Keratinocyte (primary cell): ENCODE data around the gene TCF15.

Experiments
- CTCF ChIP-seq, 3 experiments: IDR thresholded peaks in 1 of 3; conservative IDR thresholded peaks in 1 of 3; optimal IDR thresholded peaks in 1 of 3; 2 replicates in 2 of 3; 3 replicates in 1 of 3; pipeline versions ENCODE3 to v1.5.1; 2011; ENCODE audit warnings: low read length in 3 of 3, mild to moderate bottlenecking in 3 of 3, moderate library complexity in 2 of 3, control low read depth in 1 of 3, inconsistent platforms in 1 of 3; ENCODE audit not compliant: insufficient read depth in 2 of 3; ENCODE audit errors: extremely low read depth in 1 of 3
- EZH2 ChIP-seq: IDR thresholded peaks from one replicate; pipeline ENCODE4 v1.6.1; 2012; ENCODE audit warnings: inconsistent platforms, mild to moderate bottlenecking, low read length, moderate library complexity

DNA sequence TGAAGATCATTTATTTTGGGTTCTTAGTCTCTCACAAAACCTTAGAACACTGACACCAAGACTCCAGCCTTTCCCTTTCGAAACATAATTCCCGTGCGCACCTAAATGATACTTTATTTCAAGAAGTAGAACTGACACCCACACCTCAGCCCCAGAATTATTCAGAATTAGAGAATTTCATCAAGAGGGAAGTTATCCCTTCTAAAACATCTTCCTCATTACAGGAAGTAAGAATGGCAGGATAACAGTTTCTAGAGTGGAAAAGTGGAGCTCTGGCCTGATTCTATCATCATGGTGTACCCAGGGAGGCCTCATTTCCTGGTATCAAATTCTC lies 44.3 kb upstream of the TCF15 start:
- TF ChIP-seq CTCF (optimal IDR thresholded peaks at IDR 0.05 in 1 of 3, IDR thresholded peaks at IDR 0.05 in 1 of 3, conservative IDR thresholded peaks at IDR 0.05 in 1 of 3; ENCODE audit: extremely low read depth in 1 of 3, insufficient read depth in 2 of 3, low read length in 3 of 3) (no peak), EZH2 (no peak)
